Smooth muscle cell (in vitro differentiated cells): ENCODE data around the gene COG8. TPM values are rescaled to one million over a fixed set of nuclear protein-coding genes. Genes with fewer than 3 reads are reported as not detected.

Experiments
- DNase-seq: peaks from one replicate; lab custom pipeline; 2025; ENCODE audit not compliant: unreplicated experiment; lab: John Stamatoyannopoulos, UW
- H2AFZ ChIP-seq: fragments of 200-600 bp; sonication (generic); 2 replicates; pipeline ENCODE4 v1.6.0; 2016; ENCODE audit warnings: antibody characterized with exemption, low read depth, mild to moderate bottlenecking
- H3F3A ChIP-seq: fragments of 200-600 bp; sonication (generic); 2 replicates; pipeline ENCODE4 v1.6.0; 2017; ENCODE audit warnings: antibody characterized with exemption, low read depth
- H3K27ac ChIP-seq: fragments of 200-600 bp; sonication (generic); 2 replicates; pipeline ENCODE4 v1.5.1; 2016; ENCODE audit warnings: low read depth, mild to moderate bottlenecking
- H3K27me3 ChIP-seq: fragments of 200-600 bp; sonication (generic); 2 replicates; pipeline ENCODE4 v1.6.1; 2016; ENCODE audit warnings: low read depth, mild to moderate bottlenecking
- H3K36me3 ChIP-seq: fragments of 200-600 bp; sonication (generic); 2 replicates; pipeline ENCODE4 v1.5.1; 2016; ENCODE audit warnings: low read depth
- H3K4me1 ChIP-seq: fragments of 200-600 bp; sonication (generic); 2 replicates; pipeline ENCODE4 v1.5.1; 2016; ENCODE audit warnings: low read depth
- H3K4me2 ChIP-seq: fragments of 200-600 bp; sonication (generic); 2 replicates; pipeline ENCODE4 v1.6.0; 2016; ENCODE audit warnings: mild to moderate bottlenecking
- H3K4me3 ChIP-seq: fragments of 200-600 bp; sonication (generic); 2 replicates; pipeline ENCODE4 v1.5.1; 2016; ENCODE audit warnings: mild to moderate bottlenecking
- H3K79me2 ChIP-seq: fragments of 200-600 bp; sonication (generic); 2 replicates; pipeline ENCODE4 v1.6.0; 2016; ENCODE audit warnings: low read depth, mild to moderate bottlenecking
- H3K9ac ChIP-seq: fragments of 200-600 bp; sonication (generic); 2 replicates; pipeline ENCODE4 v1.6.0; 2016; ENCODE audit warnings: low read depth
- H3K9me3 ChIP-seq: fragments of 200-600 bp; sonication (generic); replicated peaks from 2 replicates; pipeline ENCODE4 v1.5.1; 2016; ENCODE audit warnings: low read depth
- H4K20me1 ChIP-seq: fragments of 200-600 bp; sonication (generic); 2 replicates; pipeline ENCODE4 v1.6.0; 2016; ENCODE audit warnings: low read depth
- WGBS: methylation state at CpG from one replicate; pipeline ENCODE4 v1.1.7; 2016; ENCODE audit warnings: low lambda C conversion rate; 5-methylcytosine and 5-hydroxymethylcytosine counted together
- polyA plus RNA-seq: library from polyadenylated mRNA; unstranded; fragments of >200 nt; fragmentation: Nextera tagmentation; extraction: Ambion mirVana; gene quantifications from 2 replicates; pipeline ENCODE4 v1.2.1, GENCODE V29; 2016
- total RNA-seq: library from RNA; depleted of rRNA; stranded (reverse); fragments of >200 nt; gene quantifications from 2 replicates; pipeline ENCODE4 v1.2.3, GENCODE V29; 2014
- TF ChIP-seq, protein P1 (sequence below): fragments of 200-600 bp; sonication (generic); IDR thresholded peaks from 2 replicates; pipeline ENCODE4 v1.5.1; 2017; ENCODE audit warnings: borderline replicate concordance, mild to moderate bottlenecking, antibody characterized with exemption; ENCODE audit not compliant: insufficient read depth, poor library complexity, severe bottlenecking

COG8 gene
- total and polyA plus RNA-seq, 2 experiments from 2014 or later: 33.5 to 37.2 TPM

DNA sequence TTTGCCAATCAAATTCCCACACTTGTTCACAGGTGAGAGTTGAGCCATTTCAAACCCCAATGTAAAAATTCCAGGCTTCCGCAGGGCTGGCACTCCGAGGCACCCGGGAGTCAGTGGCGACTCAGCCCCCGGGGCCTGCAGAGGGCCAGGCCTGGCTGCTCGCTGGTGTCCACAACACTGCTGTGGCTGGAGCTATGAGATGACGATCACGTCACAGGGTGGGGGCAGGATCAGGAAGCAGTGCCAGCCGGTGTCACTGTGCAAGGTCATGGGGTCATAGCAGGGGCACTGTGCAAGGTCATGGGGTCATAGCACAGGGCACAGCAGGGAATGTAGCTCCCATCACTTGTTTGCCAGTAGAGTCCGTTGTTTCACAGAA is 20.5 kb downstream of the COG8 start:
- no peaks in the 10 kb centered on the region for H3K4me1 ChIP-seq
- no peak overlapping the region for H3K9ac ChIP-seq
- TF ChIP-seq, protein P1, sequence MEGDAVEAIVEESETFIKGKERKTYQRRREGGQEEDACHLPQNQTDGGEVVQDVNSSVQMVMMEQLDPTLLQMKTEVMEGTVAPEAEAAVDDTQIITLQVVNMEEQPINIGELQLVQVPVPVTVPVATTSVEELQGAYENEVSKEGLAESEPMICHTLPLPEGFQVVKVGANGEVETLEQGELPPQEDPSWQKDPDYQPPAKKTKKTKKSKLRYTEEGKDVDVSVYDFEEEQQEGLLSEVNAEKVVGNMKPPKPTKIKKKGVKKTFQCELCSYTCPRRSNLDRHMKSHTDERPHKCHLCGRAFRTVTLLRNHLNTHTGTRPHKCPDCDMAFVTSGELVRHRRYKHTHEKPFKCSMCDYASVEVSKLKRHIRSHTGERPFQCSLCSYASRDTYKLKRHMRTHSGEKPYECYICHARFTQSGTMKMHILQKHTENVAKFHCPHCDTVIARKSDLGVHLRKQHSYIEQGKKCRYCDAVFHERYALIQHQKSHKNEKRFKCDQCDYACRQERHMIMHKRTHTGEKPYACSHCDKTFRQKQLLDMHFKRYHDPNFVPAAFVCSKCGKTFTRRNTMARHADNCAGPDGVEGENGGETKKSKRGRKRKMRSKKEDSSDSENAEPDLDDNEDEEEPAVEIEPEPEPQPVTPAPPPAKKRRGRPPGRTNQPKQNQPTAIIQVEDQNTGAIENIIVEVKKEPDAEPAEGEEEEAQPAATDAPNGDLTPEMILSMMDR: no peak
- H3K27me3 ChIP-seq: no peaks in the 10 kb centered on the region
- peaks cover 39% of the 10 kb centered on the region for H4K20me1 ChIP-seq
- no peak overlapping the region for H2AFZ ChIP-seq
- no peak overlapping the region for H3K27ac ChIP-seq
- H3K36me3 ChIP-seq: no peaks in the 10 kb centered on the region
- no peaks in the 10 kb centered on the region for H3F3A ChIP-seq
- no peak overlapping the region for H3K4me3 ChIP-seq
- DNase-seq: no peak
- H3K4me2 ChIP-seq: no peak overlapping the region
- 95% methylated on average over 10 of the region's 10 CpGs for WGBS
- H3K9me3 ChIP-seq: no peaks in the 10 kb centered on the region
- H3K79me2 ChIP-seq: peaks cover 21% of the 10 kb centered on the region

DNA sequence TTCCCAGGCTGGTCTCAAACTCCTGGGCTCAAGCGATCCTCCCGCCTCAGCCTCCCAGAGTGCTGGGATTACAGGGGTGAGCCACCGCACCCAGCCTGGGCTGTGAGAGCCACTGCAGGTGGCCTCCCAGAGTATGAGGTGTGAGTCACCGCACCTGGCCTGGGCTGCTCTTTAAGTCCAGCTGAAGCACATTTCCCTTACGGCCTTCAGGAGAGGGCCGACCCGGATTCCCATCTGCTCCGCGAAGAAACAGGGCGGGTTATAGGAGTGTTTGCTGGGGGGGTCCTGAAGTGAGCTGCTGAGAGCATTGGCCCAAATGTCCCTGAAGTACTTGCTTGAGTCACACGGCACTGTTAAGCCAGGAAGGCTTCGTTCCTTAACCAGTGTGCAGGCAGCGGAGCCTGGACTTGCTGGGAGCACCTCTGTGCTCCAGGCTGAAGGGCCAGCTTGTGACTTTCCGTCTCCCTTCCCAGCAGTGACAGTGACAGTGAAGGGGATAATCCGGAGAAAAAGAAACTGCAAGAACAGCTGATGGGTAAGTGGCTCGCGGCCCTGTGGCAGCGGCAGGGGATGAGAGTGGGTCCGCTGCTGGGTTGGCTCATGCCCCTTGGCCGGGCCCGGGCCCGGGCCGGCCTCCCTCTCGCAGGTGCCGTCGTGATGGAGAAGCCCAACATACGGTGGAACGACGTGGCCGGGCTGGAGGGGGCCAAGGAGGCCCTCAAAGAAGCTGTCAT is 21.0 kb downstream of the COG8 start:
- H3K4me1 ChIP-seq: no peaks in the 10 kb centered on the region
- H3K4me2 ChIP-seq: no peak overlapping the region
- DNase-seq: no peak
- no peaks in the 10 kb centered on the region for H3K27me3 ChIP-seq
- H3K27ac ChIP-seq: no peak overlapping the region
- H2AFZ ChIP-seq: no peak overlapping the region
- H3K9me3 ChIP-seq: no peaks in the 10 kb centered on the region
- WGBS: 98% methylated on average over 30 of the region's 30 CpGs
- H3K36me3 ChIP-seq: no peaks in the 10 kb centered on the region
- H3K4me3 ChIP-seq: no peak overlapping the region
- no peak overlapping the region for H3K9ac ChIP-seq
- TF ChIP-seq, protein P1: no peak
- H4K20me1 ChIP-seq: peaks cover 39% of the 10 kb centered on the region
- H3F3A ChIP-seq: no peaks in the 10 kb centered on the region
- peaks cover 27% of the 10 kb centered on the region for H3K79me2 ChIP-seq

DNA sequence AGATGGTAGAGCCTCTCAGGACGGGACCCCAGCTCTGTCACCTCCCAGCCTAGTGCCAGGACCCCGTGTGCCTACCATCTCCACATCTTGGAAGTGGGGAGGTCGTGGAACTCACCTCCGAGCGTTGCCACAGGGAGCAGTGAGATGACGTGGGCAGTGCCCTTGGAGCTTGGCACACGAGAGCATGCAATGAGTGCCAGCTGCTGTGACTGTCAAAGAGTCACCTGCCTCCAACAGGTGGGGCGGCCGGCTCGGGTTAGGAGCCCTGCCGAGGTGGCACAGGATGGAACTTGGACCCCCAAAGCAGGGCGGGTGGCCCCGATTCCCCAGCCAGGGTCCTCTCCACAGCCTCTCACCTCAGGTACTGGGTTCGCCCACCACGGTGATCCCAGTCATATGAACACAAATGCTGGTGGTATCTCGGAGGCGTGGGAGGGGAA is 22.7 kb downstream of the COG8 start:
- no peak overlapping the region for H2AFZ ChIP-seq
- no peak overlapping the region for H3K4me2 ChIP-seq
- TF ChIP-seq, protein P1: no peak
- H3K36me3 ChIP-seq: no peaks in the 10 kb centered on the region
- 98% methylated on average over 17 of the region's 17 CpGs for WGBS
- peaks cover 39% of the 10 kb centered on the region for H3K79me2 ChIP-seq
- H3K4me1 ChIP-seq: peaks cover 8% of the 10 kb centered on the region
- H3K4me3 ChIP-seq: no peak overlapping the region
- no peaks in the 10 kb centered on the region for H3F3A ChIP-seq
- H3K27me3 ChIP-seq: no peaks in the 10 kb centered on the region
- H3K27ac ChIP-seq: no peak overlapping the region
- H3K9me3 ChIP-seq: no peaks in the 10 kb centered on the region
- DNase-seq: no peak
- H3K9ac ChIP-seq: no peak overlapping the region
- H4K20me1 ChIP-seq: peaks cover 46% of the 10 kb centered on the region
